HEK293 (cell line): ENCODE measurements around the gene OCRL.

Experiments used
- TRIM28 ChIP-seq: IDR thresholded peaks from 2 replicates; pipeline ENCODE4 v1.6.1; 2011; ENCODE audit warnings: low read length, control low read depth, borderline replicate concordance
- ZNF112 ChIP-seq: fragments of 450-650 bp; formaldehyde crosslinking; IDR thresholded peaks from 2 replicates; pipeline ENCODE4 v1.5.0; 2017; ENCODE audit warnings: missing biosample characterization, missing genetic modification characterization
- ZNF274 ChIP-seq, 2 experiments: fragments of 200-500 bp in 1 of 2; fragments of 450-650 bp in 1 of 2; sonication (Bioruptor generic) in 1 of 2; formaldehyde crosslinking in 1 of 2; IDR thresholded peaks; 2 replicates each; pipeline versions ENCODE4 v1.5.1 to v1.6.1; 2014 to 2016; ENCODE audit warnings: borderline replicate concordance in 1 of 2, inconsistent platforms in 1 of 2, low read length in 1 of 2, missing biosample characterization in 1 of 2, missing genetic modification characterization in 1 of 2
- ZNF785 ChIP-seq: fragments of 450-650 bp; formaldehyde crosslinking; IDR thresholded peaks from 2 replicates; pipeline ENCODE4 v1.5.1; 2016; ENCODE audit warnings: missing biosample characterization, missing genetic modification characterization
- TF ChIP-seq, protein P1 (sequence below): fragments of 450-650 bp; formaldehyde crosslinking; IDR thresholded peaks from 2 replicates; pipeline ENCODE4 v1.5.1; 2016; ENCODE audit warnings: missing biosample characterization, missing genetic modification characterization
- TF ChIP-seq, protein P2 (sequence below): fragments of 450-650 bp; formaldehyde crosslinking; IDR thresholded peaks from 2 replicates; pipeline ENCODE4 v1.5.1; 2016; ENCODE audit warnings: missing biosample characterization, missing genetic modification characterization
- TF ChIP-seq, protein P3 (sequence below): fragments of 450-650 bp; formaldehyde crosslinking; IDR thresholded peaks from 2 replicates; pipeline ENCODE4 v1.5.1; 2016; ENCODE audit warnings: missing biosample characterization, missing genetic modification characterization

DNA sequence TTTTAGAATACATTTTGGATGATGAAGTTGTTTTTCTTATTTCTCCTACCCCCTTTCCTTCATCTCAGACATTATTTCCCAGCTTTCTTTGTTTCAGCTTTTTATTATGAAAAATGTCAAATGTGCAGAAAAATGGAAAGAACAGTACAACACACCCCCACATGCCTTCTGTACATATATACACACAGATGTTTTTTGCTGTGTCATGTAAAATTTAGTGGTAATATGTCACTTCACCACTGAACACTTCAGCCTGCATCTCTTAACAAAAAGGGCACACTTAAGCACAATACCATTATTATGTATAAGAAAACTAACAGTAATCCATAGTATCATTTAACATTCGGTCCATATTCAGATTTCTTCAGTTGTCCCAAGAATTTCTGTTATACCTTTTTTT lies 37.8 kb downstream of the OCRL start:
- TF ChIP-seq, protein P1, sequence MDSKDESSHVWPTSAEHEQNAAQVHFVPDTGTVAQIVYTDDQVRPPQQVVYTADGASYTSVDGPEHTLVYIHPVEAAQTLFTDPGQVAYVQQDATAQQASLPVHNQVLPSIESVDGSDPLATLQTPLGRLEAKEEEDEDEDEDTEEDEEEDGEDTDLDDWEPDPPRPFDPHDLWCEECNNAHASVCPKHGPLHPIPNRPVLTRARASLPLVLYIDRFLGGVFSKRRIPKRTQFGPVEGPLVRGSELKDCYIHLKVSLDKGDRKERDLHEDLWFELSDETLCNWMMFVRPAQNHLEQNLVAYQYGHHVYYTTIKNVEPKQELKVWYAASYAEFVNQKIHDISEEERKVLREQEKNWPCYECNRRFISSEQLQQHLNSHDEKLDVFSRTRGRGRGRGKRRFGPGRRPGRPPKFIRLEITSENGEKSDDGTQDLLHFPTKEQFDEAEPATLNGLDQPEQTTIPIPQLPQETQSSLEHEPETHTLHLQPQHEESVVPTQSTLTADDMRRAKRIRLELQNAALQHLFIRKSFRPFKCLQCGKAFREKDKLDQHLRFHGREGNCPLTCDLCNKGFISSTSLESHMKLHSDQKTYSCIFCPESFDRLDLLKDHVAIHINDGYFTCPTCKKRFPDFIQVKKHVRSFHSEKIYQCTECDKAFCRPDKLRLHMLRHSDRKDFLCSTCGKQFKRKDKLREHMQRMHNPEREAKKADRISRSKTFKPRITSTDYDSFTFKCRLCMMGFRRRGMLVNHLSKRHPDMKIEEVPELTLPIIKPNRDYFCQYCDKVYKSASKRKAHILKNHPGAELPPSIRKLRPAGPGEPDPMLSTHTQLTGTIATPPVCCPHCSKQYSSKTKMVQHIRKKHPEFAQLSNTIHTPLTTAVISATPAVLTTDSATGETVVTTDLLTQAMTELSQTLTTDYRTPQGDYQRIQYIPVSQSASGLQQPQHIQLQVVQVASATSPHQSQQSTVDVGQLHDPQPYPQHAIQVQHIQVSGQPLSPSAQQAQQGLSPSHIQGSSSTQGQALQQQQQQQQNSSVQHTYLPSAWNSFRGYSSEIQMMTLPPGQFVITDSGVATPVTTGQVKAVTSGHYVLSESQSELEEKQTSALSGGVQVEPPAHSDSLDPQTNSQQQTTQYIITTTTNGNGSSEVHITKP (tag by site-specific recombination) = no peak
- TF ChIP-seq ZNF785 (tag by site-specific recombination) (no peak), TRIM28 (no peak), ZNF274 (IDR thresholded peaks at IDR 0.05; ENCODE audit: low read length) (no peak), ZNF274 (tag by site-specific recombination; IDR thresholded peaks at IDR 0.05; ENCODE audit: borderline replicate concordance) (no peak), ZNF112 (tag by site-specific recombination) (no peak)
- TF ChIP-seq, protein P2, sequence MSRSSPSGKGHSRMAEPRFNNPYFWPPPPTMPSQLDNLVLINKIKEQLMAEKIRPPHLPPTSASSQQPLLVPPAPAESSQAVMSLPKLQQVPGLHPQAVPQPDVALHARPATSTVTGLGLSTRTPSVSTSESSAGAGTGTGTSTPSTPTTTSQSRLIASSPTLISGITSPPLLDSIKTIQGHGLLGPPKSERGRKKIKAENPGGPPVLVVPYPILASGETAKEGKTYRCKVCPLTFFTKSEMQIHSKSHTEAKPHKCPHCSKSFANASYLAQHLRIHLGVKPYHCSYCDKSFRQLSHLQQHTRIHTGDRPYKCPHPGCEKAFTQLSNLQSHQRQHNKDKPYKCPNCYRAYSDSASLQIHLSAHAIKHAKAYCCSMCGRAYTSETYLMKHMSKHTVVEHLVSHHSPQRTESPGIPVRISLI (tag by site-specific recombination) = no peak
- TF ChIP-seq, protein P3, sequence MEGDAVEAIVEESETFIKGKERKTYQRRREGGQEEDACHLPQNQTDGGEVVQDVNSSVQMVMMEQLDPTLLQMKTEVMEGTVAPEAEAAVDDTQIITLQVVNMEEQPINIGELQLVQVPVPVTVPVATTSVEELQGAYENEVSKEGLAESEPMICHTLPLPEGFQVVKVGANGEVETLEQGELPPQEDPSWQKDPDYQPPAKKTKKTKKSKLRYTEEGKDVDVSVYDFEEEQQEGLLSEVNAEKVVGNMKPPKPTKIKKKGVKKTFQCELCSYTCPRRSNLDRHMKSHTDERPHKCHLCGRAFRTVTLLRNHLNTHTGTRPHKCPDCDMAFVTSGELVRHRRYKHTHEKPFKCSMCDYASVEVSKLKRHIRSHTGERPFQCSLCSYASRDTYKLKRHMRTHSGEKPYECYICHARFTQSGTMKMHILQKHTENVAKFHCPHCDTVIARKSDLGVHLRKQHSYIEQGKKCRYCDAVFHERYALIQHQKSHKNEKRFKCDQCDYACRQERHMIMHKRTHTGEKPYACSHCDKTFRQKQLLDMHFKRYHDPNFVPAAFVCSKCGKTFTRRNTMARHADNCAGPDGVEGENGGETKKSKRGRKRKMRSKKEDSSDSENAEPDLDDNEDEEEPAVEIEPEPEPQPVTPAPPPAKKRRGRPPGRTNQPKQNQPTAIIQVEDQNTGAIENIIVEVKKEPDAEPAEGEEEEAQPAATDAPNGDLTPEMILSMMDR (tag by site-specific recombination) = no peak
